KMS-11 (cell line): Measurements from ENCODE around the gene PALM3.

Experiments
- H2AFZ ChIP-seq: fragments of 200-600 bp; sonication (generic); 2 replicates; pipeline ENCODE4 v1.6.1; 2016; ENCODE audit warnings: antibody characterized with exemption, mixed run types, low read depth
- H3K27ac ChIP-seq: fragments of 200-600 bp; sonication (generic); 2 replicates; pipeline ENCODE4 v1.6.1; 2016; ENCODE audit warnings: mild to moderate bottlenecking, mixed run types
- H3K27me3 ChIP-seq: fragments of 200-600 bp; sonication (generic); 2 replicates; pipeline ENCODE4 v1.6.1; 2017; ENCODE audit warnings: mild to moderate bottlenecking, low read depth, mixed run types, moderate library complexity; ENCODE audit not compliant: insufficient read depth
- H3K36me3 ChIP-seq: fragments of 200-600 bp; sonication (generic); 2 replicates; pipeline ENCODE4 v1.6.1; 2017; ENCODE audit warnings: mild to moderate bottlenecking, mixed run types; ENCODE audit not compliant: insufficient read depth
- H3K4me1 ChIP-seq: fragments of 200-600 bp; sonication (generic); 2 replicates; pipeline ENCODE4 v1.6.1; 2016; ENCODE audit warnings: mild to moderate bottlenecking, low read depth, mixed run types; ENCODE audit not compliant: poor library complexity, severe bottlenecking
- H3K4me2 ChIP-seq: fragments of 200-600 bp; sonication (generic); 2 replicates; pipeline ENCODE4 v1.7.0; 2016; ENCODE audit warnings: mild to moderate bottlenecking, mixed run types
- H3K4me3 ChIP-seq: fragments of 200-600 bp; sonication (generic); IDR thresholded peaks from 2 replicates; pipeline ENCODE4 v1.6.1; 2017; ENCODE audit warnings: low read depth, low read length, mixed read lengths; ENCODE audit not compliant: insufficient read depth
- H3K79me2 ChIP-seq: fragments of 200-600 bp; sonication (generic); 2 replicates; pipeline ENCODE4 v1.6.1; 2016; ENCODE audit warnings: low read depth, mixed run types; ENCODE audit not compliant: insufficient read depth
- H3K9ac ChIP-seq: fragments of 200-600 bp; sonication (generic); 2 replicates; pipeline ENCODE4 v1.6.1; 2016; ENCODE audit warnings: mild to moderate bottlenecking, mixed run types
- H4K20me1 ChIP-seq: fragments of 200-600 bp; sonication (generic); 2 replicates; pipeline ENCODE4 v1.6.1; 2016; ENCODE audit warnings: mild to moderate bottlenecking, mixed run types; ENCODE audit not compliant: insufficient read depth
- TF ChIP-seq, protein P1 (sequence below): fragments of 200-600 bp; sonication (generic); conservative IDR thresholded peaks from 2 replicates; pipeline ENCODE4 v1.6.1; 2017; ENCODE audit warnings: low read depth, mild to moderate bottlenecking, antibody characterized with exemption, low read length, moderate library complexity, mixed read lengths

The PALM3 gene

DNA sequence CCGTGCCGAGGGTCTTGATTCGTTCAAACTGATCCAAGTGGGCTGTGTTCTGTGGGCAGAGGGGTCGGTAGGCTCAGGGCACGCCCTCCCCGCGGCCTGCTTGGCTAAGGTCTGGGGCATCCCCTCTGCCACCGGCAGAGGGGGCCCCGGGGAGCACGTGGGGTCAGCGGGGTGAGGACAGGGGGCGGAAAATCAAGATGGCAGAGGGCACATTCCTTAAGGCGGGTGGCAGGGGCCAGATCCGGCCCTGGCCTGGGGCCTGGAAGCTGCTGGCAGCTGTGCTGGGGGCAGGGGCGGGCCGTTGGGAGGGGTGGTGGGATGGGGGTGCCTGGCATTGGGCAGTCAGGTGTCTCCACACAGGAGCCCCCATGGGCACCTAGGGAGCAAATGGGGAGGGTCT is 45.0 kb upstream of the PALM3 start:
- TF ChIP-seq, protein P1, sequence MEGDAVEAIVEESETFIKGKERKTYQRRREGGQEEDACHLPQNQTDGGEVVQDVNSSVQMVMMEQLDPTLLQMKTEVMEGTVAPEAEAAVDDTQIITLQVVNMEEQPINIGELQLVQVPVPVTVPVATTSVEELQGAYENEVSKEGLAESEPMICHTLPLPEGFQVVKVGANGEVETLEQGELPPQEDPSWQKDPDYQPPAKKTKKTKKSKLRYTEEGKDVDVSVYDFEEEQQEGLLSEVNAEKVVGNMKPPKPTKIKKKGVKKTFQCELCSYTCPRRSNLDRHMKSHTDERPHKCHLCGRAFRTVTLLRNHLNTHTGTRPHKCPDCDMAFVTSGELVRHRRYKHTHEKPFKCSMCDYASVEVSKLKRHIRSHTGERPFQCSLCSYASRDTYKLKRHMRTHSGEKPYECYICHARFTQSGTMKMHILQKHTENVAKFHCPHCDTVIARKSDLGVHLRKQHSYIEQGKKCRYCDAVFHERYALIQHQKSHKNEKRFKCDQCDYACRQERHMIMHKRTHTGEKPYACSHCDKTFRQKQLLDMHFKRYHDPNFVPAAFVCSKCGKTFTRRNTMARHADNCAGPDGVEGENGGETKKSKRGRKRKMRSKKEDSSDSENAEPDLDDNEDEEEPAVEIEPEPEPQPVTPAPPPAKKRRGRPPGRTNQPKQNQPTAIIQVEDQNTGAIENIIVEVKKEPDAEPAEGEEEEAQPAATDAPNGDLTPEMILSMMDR, result no peak
- no peaks in the 10 kb centered on the region for H4K20me1 ChIP-seq
- no peaks in the 10 kb centered on the region for H3K79me2 ChIP-seq
- no peak overlapping the region for H2AFZ ChIP-seq
- no peaks in the 10 kb centered on the region for H3K36me3 ChIP-seq
- no peaks in the 10 kb centered on the region for H3K27me3 ChIP-seq
- H3K9ac ChIP-seq, result no peak overlapping the region
- H3K4me2 ChIP-seq, result no peak overlapping the region
- no peak overlapping the region for H3K4me3 ChIP-seq
- H3K27ac ChIP-seq, result no peak overlapping the region
- H3K4me1 ChIP-seq, result peaks cover 41% of the 10 kb centered on the region

DNA sequence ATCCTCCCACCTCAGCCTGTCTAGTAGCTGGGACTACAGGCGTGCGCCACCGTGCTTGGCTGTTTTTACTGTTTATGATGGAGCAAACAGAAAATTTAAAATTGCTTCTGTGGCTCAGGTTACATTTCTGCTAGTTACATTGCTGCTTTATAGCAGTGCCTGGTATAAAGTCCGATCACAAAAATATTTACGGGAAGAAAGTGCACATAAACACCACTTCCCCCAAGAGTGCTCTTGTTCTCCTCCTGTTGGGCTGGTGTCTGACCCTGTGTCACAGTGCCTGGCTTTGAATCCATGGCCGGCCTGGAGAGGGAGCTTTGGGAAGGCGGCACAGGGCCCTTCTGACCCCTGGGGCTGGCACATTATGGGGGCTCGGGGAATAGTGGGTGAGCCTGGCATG is 43.8 kb upstream of the PALM3 start:
- Histone ChIP-seq H3K36me3 (no peaks in the 10 kb centered on the region), H3K4me3 (no peak overlapping the region), H4K20me1 (no peaks in the 10 kb centered on the region), H3K9ac (no peak overlapping the region), H2AFZ (no peak overlapping the region), H3K27me3 (no peaks in the 10 kb centered on the region), H3K79me2 (no peaks in the 10 kb centered on the region), H3K27ac (no peak overlapping the region), H3K4me1 (peaks cover 53% of the 10 kb centered on the region), H3K4me2 (no peak overlapping the region)
- TF ChIP-seq, protein P1, result no peak

DNA sequence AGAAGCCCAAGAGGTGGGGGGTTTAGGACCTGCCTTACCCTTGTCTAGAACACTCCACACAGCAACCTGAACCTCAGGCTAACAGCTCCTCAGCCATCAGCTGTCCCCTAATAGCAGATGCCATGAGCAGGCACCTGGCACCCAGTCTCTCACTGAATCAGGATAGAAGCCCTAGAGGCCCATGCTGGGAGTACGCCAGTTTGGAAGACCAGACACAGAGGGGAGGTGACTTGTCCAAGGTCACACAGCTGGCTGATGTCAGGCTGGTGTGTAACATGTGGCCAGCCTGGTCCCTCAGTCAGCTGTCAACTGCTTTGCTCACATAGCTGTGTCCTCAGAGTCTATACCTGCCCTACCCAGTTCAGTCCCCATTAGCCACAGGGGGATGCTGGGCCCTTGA is 41.4 kb upstream of the PALM3 start:
- Histone ChIP-seq H3K4me3 (no peak overlapping the region), H4K20me1 (no peaks in the 10 kb centered on the region), H3K9ac (peak overlapping the region; percentile 29; the same call in 1 of the 2 replicates), H3K4me2 (peak overlapping the region; percentile 40), H3K79me2 (no peaks in the 10 kb centered on the region), H3K36me3 (no peaks in the 10 kb centered on the region), H3K4me1 (peaks cover 57% of the 10 kb centered on the region), H3K27me3 (no peaks in the 10 kb centered on the region), H2AFZ (peak overlapping the region; percentile 21; the same call in 1 of the 2 replicates), H3K27ac (peak overlapping the region; percentile 53)
- TF ChIP-seq, protein P1, result no peak

DNA sequence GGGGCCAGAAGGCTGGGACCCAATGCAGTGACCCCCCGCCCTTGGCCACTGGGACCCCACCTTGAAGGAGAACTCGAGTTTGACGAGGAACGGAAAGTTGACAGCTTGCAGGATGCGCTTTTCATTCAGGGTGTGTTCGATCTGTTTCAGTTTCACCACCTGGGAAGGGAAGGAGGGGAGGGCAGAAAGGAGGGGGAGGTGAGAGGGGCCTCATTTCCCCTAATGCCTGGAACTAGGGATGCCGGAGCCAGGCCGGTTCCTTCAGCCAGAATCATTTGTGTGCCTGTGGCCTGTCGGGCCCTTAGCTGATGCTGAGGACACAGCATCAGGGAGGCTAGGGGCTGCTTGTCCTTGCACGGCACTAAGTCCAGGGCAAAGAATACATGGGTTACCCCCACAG is 40.9 kb upstream of the PALM3 start:
- TF ChIP-seq, protein P1, result no peak
- Histone ChIP-seq H3K4me2 (peak overlapping the region; percentile 40), H3K9ac (peak overlapping the region; percentile 29; the same call in 1 of the 2 replicates), H3K4me3 (no peak overlapping the region), H3K27ac (peak overlapping the region; percentile 53), H3K27me3 (no peaks in the 10 kb centered on the region), H4K20me1 (no peaks in the 10 kb centered on the region), H3K79me2 (no peaks in the 10 kb centered on the region), H3K4me1 (peaks cover 57% of the 10 kb centered on the region), H3K36me3 (no peaks in the 10 kb centered on the region), H2AFZ (peak overlapping the region; percentile 21; the same call in 1 of the 2 replicates)
